BLaER1 treated with 17β-estradiol and CSF1 and Interleukin-3, amounts not matched to agents 10 nM and 100 nM (cell line): ENCODE results near the gene CLEC1A.
A peak's percentile ranks its signal among the peaks of the same experiment; 100 is the strongest.

Source experiments
- H3K27ac ChIP-seq, 11 experiments: shearing (Covaris generic); formaldehyde crosslinking; 2 replicates each; pipeline ENCODE4 v1.8.1; 2022
- H3K27me3 ChIP-seq, 11 experiments: shearing (Covaris generic); formaldehyde crosslinking; 2 replicates each; pipeline ENCODE4 v1.8.1; 2022
- H3K36me3 ChIP-seq, 11 experiments: shearing (Covaris generic); formaldehyde crosslinking; 2 replicates each; pipeline ENCODE4 v1.8.1; 2022
- H3K4me1 ChIP-seq, 10 experiments: shearing (Covaris generic); formaldehyde crosslinking; 2 replicates each; pipeline ENCODE4 v1.8.1; 2022
- H3K4me2 ChIP-seq, 11 experiments: shearing (Covaris generic); formaldehyde crosslinking; 2 replicates each; pipeline ENCODE4 v1.8.1; 2022
- H3K4me3 ChIP-seq, 10 experiments: shearing (Covaris generic); formaldehyde crosslinking; 2 replicates each; pipeline ENCODE4 v1.8.1; 2022
- H3K9ac ChIP-seq, 11 experiments: shearing (Covaris generic); formaldehyde crosslinking; 2 replicates each; pipeline ENCODE4 v1.8.1; 2022
- H3K9me3 ChIP-seq, 11 experiments: shearing (Covaris generic); formaldehyde crosslinking; replicated peaks in 1 of 11; 2 replicates each; pipeline ENCODE4 v1.8.1; 2022
- H4K20me1 ChIP-seq, 11 experiments: shearing (Covaris generic); formaldehyde crosslinking; 2 replicates each; pipeline ENCODE4 v1.8.1; 2022
- Cebpa-rat ChIP-seq, 11 experiments: shearing (Covaris generic); IDR thresholded peaks; 2 replicates each; pipeline ENCODE4 v1.8.1; 2022

Gene CLEC1A

GRCh38 chr12:10113920-10114319 lies 15.1 kb upstream of the CLEC1A start:
- H3K9me3 ChIP-seq = peaks cover 8 to 22% (median 17%) of the 10 kb centered on the region in 11 experiments
- no peak overlapping the region for H3K4me2 ChIP-seq
- no peak overlapping the region for H3K27ac ChIP-seq
- peaks cover 0 to 58% (median 0%) of the 10 kb centered on the region in 11 experiments; a peak in 6 of 22 replicates for H3K36me3 ChIP-seq
- no peak for TF ChIP-seq Cebpa-rat (IDR thresholded peaks at IDR 0.05)
- H3K9ac ChIP-seq = no peak overlapping the region
- peaks cover 0 to 30% (median 0%) of the 10 kb centered on the region in 10 experiments; a peak in 4 of 20 replicates for H3K4me1 ChIP-seq
- no peak overlapping the region for H3K4me3 ChIP-seq
- H3K27me3 ChIP-seq = no peaks in the 10 kb centered on the region
- H4K20me1 ChIP-seq = no peaks in the 10 kb centered on the region

GRCh38 chr12:10113075-10113474 lies 14.3 kb upstream of the CLEC1A start:
- Histone ChIP-seq H3K36me3 (peaks cover 0 to 51% (median 0%) of the 10 kb centered on the region in 11 experiments; a peak in 6 of 22 replicates), H3K4me1 (peaks cover 0 to 22% (median 0%) of the 10 kb centered on the region in 10 experiments; a peak in 4 of 20 replicates), H3K27ac (no peak overlapping the region), H3K9me3 (peaks cover 8 to 24% (median 19%) of the 10 kb centered on the region in 11 experiments), H3K9ac (no peak overlapping the region), H3K4me2 (peak overlapping the region in 1 of 11 experiments; percentile 11; a peak in 2 of 22 replicates), H3K4me3 (no peak overlapping the region), H3K27me3 (no peaks in the 10 kb centered on the region), H4K20me1 (no peaks in the 10 kb centered on the region)
- no peak for TF ChIP-seq Cebpa-rat (IDR thresholded peaks at IDR 0.05)

- Histone ChIP-seq H3K9ac (no peak overlapping the region), H4K20me1 (no peaks in the 10 kb centered on the region), H3K27ac (no peak overlapping the region), H3K9me3 (peaks cover 8 to 24% (median 19%) of the 10 kb centered on the region in 11 experiments), H3K36me3 (peaks cover 0 to 34% (median 0%) of the 10 kb centered on the region in 11 experiments; a peak in 6 of 22 replicates), H3K4me3 (no peak overlapping the region), H3K27me3 (no peaks in the 10 kb centered on the region), H3K4me1 (peaks cover 0 to 17% (median 0%) of the 10 kb centered on the region in 10 experiments; a peak in 3 of 20 replicates), H3K4me2 (no peak overlapping the region)
- no peak for TF ChIP-seq Cebpa-rat (IDR thresholded peaks at IDR 0.05)
Measured at GRCh38 chr12:10111451-10111850, 12.7 kb upstream of the CLEC1A start.

GRCh38 chr12:10110256-10110844 lies 11.6 kb upstream of the CLEC1A start:
- Histone ChIP-seq H3K4me2 (no peak overlapping the region), H4K20me1 (no peaks in the 10 kb centered on the region), H3K27ac (no peak overlapping the region), H3K9me3 (peaks cover 8 to 24% (median 19%) of the 10 kb centered on the region in 11 experiments), H3K36me3 (peaks cover 0 to 23% (median 0%) of the 10 kb centered on the region in 11 experiments; a peak in 5 of 22 replicates), H3K9ac (no peak overlapping the region), H3K27me3 (no peaks in the 10 kb centered on the region), H3K4me1 (peaks cover 0 to 17% (median 0%) of the 10 kb centered on the region in 10 experiments; a peak in 3 of 20 replicates), H3K4me3 (no peak overlapping the region)
- no peak for TF ChIP-seq Cebpa-rat (IDR thresholded peaks at IDR 0.05)

GRCh38 chr12:10102322-10102721 lies 3.5 kb upstream of the CLEC1A start:
- Histone ChIP-seq H3K36me3 (peaks cover 0 to 5% (median 0%) of the 10 kb centered on the region in 11 experiments; a peak in 1 of 22 replicates), H3K9me3 (peaks cover 0 to 17% (median 13%) of the 10 kb centered on the region in 11 experiments; a peak in 18 of 22 replicates), H3K27ac (no peak overlapping the region), H3K9ac (no peak overlapping the region), H3K4me2 (peak overlapping the region in 2 of 11 experiments; percentile 2 to 14; a peak in 2 of 22 replicates), H4K20me1 (no peaks in the 10 kb centered on the region), H3K4me3 (no peak overlapping the region), H3K27me3 (no peaks in the 10 kb centered on the region), H3K4me1 (peaks cover 0 to 41% (median 0%) of the 10 kb centered on the region in 10 experiments; a peak in 4 of 20 replicates)
- TF ChIP-seq Cebpa-rat (IDR thresholded peaks at IDR 0.05) = no peak

- H3K4me2 ChIP-seq = peak overlapping the region in 1 of 11 experiments; percentile 2; a peak in 1 of 22 replicates
- no peak overlapping the region for H3K9ac ChIP-seq
- peaks cover 0 to 47% (median 0%) of the 10 kb centered on the region in 10 experiments; a peak in 4 of 20 replicates for H3K4me1 ChIP-seq
- no peaks in the 10 kb centered on the region for H4K20me1 ChIP-seq
- no peaks in the 10 kb centered on the region for H3K27me3 ChIP-seq
- H3K4me3 ChIP-seq = no peak overlapping the region
- no peak overlapping the region for H3K27ac ChIP-seq
- TF ChIP-seq Cebpa-rat (IDR thresholded peaks at IDR 0.05) = no peak
- peaks cover 0 to 17% (median 13%) of the 10 kb centered on the region in 11 experiments; a peak in 18 of 22 replicates for H3K9me3 ChIP-seq
- peaks cover 0 to 5% (median 0%) of the 10 kb centered on the region in 11 experiments; a peak in 1 of 22 replicates for H3K36me3 ChIP-seq
Measured at GRCh38 chr12:10101648-10102220, 2.9 kb upstream of the CLEC1A start.

GRCh38 chr12:10101042-10101579 lies 2.3 kb upstream of the CLEC1A start:
- Histone ChIP-seq H3K4me1 (peaks cover 0 to 54% (median 0%) of the 10 kb centered on the region in 10 experiments; a peak in 4 of 20 replicates), H3K9ac (no peak overlapping the region), H3K27me3 (no peaks in the 10 kb centered on the region), H4K20me1 (no peaks in the 10 kb centered on the region), H3K27ac (no peak overlapping the region), H3K36me3 (peaks cover 0 to 5% (median 0%) of the 10 kb centered on the region in 11 experiments; a peak in 1 of 22 replicates), H3K4me2 (peak overlapping the region in 1 of 11 experiments; percentile 2; a peak in 1 of 22 replicates), H3K9me3 (peaks cover 0 to 17% (median 13%) of the 10 kb centered on the region in 11 experiments; a peak in 18 of 22 replicates), H3K4me3 (no peak overlapping the region)
- TF ChIP-seq Cebpa-rat (IDR thresholded peaks at IDR 0.05) = no peak

GRCh38 chr12:10097521-10097920 lies 1.3 kb downstream of the CLEC1A start:
- H3K27ac ChIP-seq = peak overlapping the region in 2 of 11 experiments; percentile 23 to 42; a peak in 2 of 22 replicates

More at GRCh38 chr12:10097521-10097920, 1.3 kb downstream of the CLEC1A start:
- H3K4me1 ChIP-seq = peaks cover 0 to 87% (median 6%) of the 10 kb centered on the region in 10 experiments; a peak in 13 of 20 replicates
- no peaks in the 10 kb centered on the region for H3K27me3 ChIP-seq
- no peaks in the 10 kb centered on the region for H4K20me1 ChIP-seq
- no peak for TF ChIP-seq Cebpa-rat (IDR thresholded peaks at IDR 0.05)
- H3K4me2 ChIP-seq = peak overlapping the region in 3 of 11 experiments; percentile 20 to 67 (median 62); a peak in 6 of 22 replicates
- H3K9ac ChIP-seq = no peak overlapping the region
- H3K9me3 ChIP-seq = no peaks in the 10 kb centered on the region
- H3K36me3 ChIP-seq = peaks cover 0 to 5% (median 0%) of the 10 kb centered on the region in 11 experiments; a peak in 1 of 22 replicates
- no peak overlapping the region for H3K4me3 ChIP-seq
